ENCODE results near the gene FBL.
A peak's percentile ranks its signal among the peaks of the same experiment; 100 is the strongest.
"Not testable (repeated sequence)": the region's sequence is repeated elsewhere in the genome, so short reads cannot be mapped to it uniquely, and the experiment has no call there.

FBL gene

GRCh38 chr19:39845933-39846677 lies at the start of gene FBL:
Gene FBL (minus strand): TSS chr19:39846379. CDS start chr19:39846300, 79 bp downstream.
- peak; percentile 91 for DNase-seq

GRCh38 chr19:39895096-39895495 lies 48.9 kb upstream of the FBL start:
- not testable (repeated sequence) for DNase-seq

- not testable (repeated sequence) for DNase-seq
These were observed 48.0 kb upstream of the FBL start for GRCh38 chr19:39894236-39894606.

GRCh38 chr19:39893366-39894235 lies 47.4 kb upstream of the FBL start:
- not testable (repeated sequence) for DNase-seq

GRCh38 chr19:39892506-39892902 lies 46.3 kb upstream of the FBL start:
- DNase-seq = not testable (repeated sequence)

GRCh38 chr19:39891660-39892505 lies 45.7 kb upstream of the FBL start:
- DNase-seq = not testable (repeated sequence)

GRCh38 chr19:39890755-39891551 lies 44.8 kb upstream of the FBL start:
- no peak for DNase-seq

- not testable (repeated sequence) for DNase-seq
These were observed 43.9 kb upstream of the FBL start for GRCh38 chr19:39889872-39890754.

GRCh38 chr19:39887456-39887951 lies 41.3 kb upstream of the FBL start:
- not testable (repeated sequence) for DNase-seq

- not testable (repeated sequence) for DNase-seq
These were observed 39.8 kb upstream of the FBL start for GRCh38 chr19:39885821-39886554.

GRCh38 chr19:39884721-39885120 lies 38.5 kb upstream of the FBL start:
- not testable (repeated sequence) for DNase-seq

- not testable (repeated sequence) for DNase-seq
These were observed 36.5 kb upstream of the FBL start for GRCh38 chr19:39882645-39883044.

GRCh38 chr19:39881495-39882110 lies 35.4 kb upstream of the FBL start:
- DNase-seq = peak; percentile 40

GRCh38 chr19:39880241-39880640 lies 34.1 kb upstream of the FBL start:
- DNase-seq = not testable (repeated sequence)

GRCh38 chr19:39879796-39880195 lies 33.6 kb upstream of the FBL start:
- not testable (repeated sequence) for DNase-seq

GRCh38 chr19:39878866-39879265 lies 32.7 kb upstream of the FBL start:
- not testable (repeated sequence) for DNase-seq

GRCh38 chr19:39878398-39878797 lies 32.2 kb upstream of the FBL start:
- DNase-seq = no peak

- DNase-seq = not testable (repeated sequence)
These were observed 31.8 kb upstream of the FBL start for GRCh38 chr19:39877982-39878381.

GRCh38 chr19:39877488-39877887 lies 31.3 kb upstream of the FBL start:
- not testable (repeated sequence) for DNase-seq
